GM11168 (cell line): ENCODE data around the gene ASPSCR1.

Experiments used
- in situ Hi-C: fragments of 300-500 bp; cut with MboI; formaldehyde crosslinking; loops from one replicate; pipeline ENCODE4 v1.12.0; 2022; ENCODE audit warnings: low sequenced_read_pairs; ENCODE audit not compliant: unreplicated experiment

ASPSCR1 gene

GRCh38 chr17:82010575-82011525, 33.4 kb downstream of the ASPSCR1 start:
- in situ Hi-C loops: no loop called here

GRCh38 chr17:82011617-82012187, 34.3 kb downstream of the ASPSCR1 start:
- in situ Hi-C loops: no loop called here

GRCh38 chr17:82012261-82012639, 34.8 kb downstream of the ASPSCR1 start:
- in situ Hi-C loops: no loop called here

- in situ Hi-C loops: no loop called here
Measured at GRCh38 chr17:82012640-82013295, 35.3 kb downstream of the ASPSCR1 start.

- in situ Hi-C loops: no loop called here
Measured at GRCh38 chr17:82013341-82013740, 35.9 kb downstream of the ASPSCR1 start.

GRCh38 chr17:82013772-82014321, 36.4 kb downstream of the ASPSCR1 start:
- in situ Hi-C loops: no loop called here

GRCh38 chr17:82014432-82014831, 37.0 kb downstream of the ASPSCR1 start:
- in situ Hi-C loops: no loop called here

- in situ Hi-C loops: no loop called here
Measured at GRCh38 chr17:82014971-82015310, 37.5 kb downstream of the ASPSCR1 start.

- in situ Hi-C loops: no loop called here
Measured at GRCh38 chr17:82015311-82015971, 38.0 kb downstream of the ASPSCR1 start.

- in situ Hi-C loops: no loop called here
Measured at GRCh38 chr17:82016061-82016874, 38.8 kb downstream of the ASPSCR1 start.

GRCh38 chr17:82016875-82017459, 39.5 kb downstream of the ASPSCR1 start:
- in situ Hi-C loops: no loop called here

GRCh38 chr17:82017612-82018151, 40.3 kb downstream of the ASPSCR1 start:
- in situ Hi-C loops: no loop called here

GRCh38 chr17:82018152-82018988, 40.9 kb downstream of the ASPSCR1 start:
- in situ Hi-C loops: no loop called here

- in situ Hi-C loops: no loop called here
Measured at GRCh38 chr17:82018989-82019689, 41.7 kb downstream of the ASPSCR1 start.

- in situ Hi-C loops: no loop called here
Measured at GRCh38 chr17:82019690-82020571, 42.5 kb downstream of the ASPSCR1 start.

- in situ Hi-C loops: no loop called here
Measured at GRCh38 chr17:82020572-82021106, 43.2 kb downstream of the ASPSCR1 start.
